GM21447 (cell line): ENCODE measurements around the gene ERH.
"Not testable (repeated sequence)": the region's sequence is repeated elsewhere in the genome, so short reads cannot be mapped to it uniquely, and the experiment has no call there.

Experiments used
- ATAC-seq: cut with Tn5 transposase; IDR thresholded peaks from one replicate; pipeline ENCODE4 v1.9.1; 2021; ENCODE audit not compliant: unreplicated experiment

ERH gene

DNA sequence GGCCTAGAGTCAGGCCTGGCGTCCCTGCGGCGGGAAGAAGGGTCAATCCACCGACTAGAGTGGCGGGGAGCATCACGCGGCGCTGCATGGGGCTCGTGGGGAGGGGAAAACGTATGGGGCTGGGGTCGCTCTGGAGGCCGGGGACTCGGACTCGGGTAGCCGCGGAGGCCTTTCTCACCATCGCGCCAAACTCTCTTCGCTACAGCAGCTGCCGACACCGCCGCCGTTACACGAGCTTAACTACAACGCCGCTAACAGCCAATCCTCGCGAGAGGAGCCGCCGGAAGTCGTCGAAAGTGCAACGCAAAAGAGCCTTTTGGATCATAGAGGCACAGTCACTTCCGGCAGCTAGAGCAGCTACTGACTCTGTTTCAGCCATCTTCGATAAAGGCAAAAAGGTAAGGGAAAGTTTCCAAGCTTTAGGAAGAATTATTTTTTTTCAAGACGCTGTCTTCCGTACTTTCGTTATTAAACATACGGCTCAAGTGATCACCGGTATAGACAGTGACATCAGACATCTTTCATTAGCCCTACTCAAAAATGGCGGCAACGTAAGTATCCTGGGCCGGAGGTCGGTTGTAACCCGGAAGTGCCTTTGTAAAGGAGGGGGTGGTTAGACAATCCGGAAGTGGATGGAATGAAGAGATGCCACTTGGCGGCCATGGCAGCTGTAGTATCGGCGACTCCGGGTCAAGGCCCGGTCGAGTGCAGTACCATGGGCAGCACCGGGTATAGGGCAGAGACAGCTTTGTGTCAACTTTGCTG is at the start of gene ERH, which contains the start of gene SLC39A9:
ERH (minus strand) TSS at position 247 of the 765 bp plus-strand sequence; CDS start at position 181, 66 bp downstream.
SLC39A9 (plus strand) TSS at position 640 of the 765 bp plus-strand sequence. CDS start 678 bp downstream, outside the sequence.
- peak; percentile 90 for ATAC-seq

DNA sequence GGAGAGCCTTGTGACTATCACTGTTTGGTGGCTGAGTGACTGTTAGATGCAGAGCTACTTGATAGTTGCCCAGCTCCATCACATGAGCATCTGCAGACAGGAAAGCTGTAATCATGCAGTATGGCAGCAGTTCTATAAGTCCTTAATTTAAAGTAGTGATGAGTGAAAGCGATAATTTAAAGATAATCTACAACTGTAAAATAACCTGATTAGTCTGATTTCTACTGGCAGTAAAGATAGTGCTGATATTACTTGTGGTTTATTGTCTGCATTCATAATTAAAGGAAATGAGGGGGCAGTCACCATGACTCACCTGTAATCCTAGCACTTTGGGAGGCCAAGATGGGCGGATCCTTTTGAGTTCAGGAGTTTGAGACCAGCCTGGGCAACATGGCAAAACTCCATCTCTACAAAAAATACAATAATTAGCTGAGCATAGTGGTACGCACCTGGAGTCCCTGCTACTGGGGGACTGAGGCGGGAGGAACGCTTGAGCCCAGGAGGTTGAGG is 45.3 kb upstream of the ERH start:
- ATAC-seq, result no peak

DNA sequence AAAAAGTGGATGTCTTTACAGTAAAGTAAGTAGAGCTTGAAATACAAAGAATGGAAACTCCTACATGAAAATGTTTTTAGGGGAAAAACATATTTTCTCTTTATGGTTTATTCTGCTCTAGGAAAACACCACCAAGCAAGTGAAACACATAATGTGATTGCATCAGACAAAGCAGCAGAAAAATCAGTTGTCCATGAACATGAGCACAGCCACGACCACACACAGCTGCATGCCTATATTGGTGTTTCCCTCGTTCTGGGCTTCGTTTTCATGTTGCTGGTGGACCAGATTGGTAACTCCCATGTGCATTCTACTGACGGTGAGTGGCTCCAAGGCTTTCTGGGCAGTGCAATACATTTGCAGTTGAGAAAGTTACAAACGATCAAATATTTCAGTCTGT is 43.8 kb upstream of the ERH start:
- peak; percentile 72 for ATAC-seq

DNA sequence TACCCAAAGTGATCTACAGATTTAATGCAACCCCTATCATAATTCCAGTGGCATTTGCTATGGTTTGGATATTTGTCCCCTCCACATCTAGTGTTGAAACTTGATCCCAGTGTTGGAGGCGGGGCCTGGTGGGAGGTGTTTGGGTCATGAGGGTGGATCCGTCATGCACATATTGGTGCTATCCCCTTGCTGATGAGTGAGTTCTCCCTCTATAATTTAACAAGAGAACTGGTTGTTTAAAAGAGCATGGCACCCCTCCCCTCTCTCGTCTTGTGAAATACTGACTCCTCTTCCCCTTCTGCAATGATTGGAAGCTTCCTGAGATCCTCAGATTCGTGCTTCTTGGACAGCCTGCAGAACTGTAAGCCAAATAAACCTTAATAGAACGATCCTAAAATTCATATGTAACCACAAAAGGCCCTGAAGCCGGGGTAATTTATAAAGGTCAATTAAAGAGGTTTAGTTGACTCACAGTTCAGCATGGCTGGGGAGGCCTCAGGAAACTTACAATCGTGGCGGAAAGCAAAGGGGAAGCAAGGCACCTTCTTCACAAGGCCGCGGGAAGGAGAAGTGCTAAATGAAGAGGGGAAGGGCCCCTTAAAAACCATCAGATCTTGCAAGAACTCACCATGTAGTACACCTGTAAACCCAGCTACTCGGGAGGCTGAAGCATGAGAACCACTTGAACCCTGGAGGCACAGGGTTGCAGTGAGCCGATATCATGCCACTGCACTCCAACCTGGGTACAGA is 41.6 kb upstream of the ERH start:
- ATAC-seq, result no peak

DNA sequence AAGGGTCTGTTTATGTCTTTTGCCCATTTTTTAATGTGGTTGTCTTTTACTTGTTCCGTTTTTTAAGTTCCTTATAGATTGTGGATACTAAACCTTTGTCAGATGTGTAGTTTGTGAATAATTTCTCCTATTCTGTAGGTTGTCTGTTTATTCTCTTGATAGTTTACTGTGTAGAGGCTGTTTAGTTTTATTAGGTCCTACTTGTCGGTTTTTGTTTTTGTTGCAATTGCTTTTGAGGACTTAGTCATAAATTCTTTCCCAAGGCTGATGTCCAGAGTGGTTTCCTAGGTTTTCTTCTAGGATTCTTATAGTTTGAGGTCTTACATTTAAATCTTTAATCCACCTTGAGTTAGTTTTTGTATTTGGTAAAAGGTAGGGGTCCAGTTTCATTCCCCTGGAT is 34.3 kb upstream of the ERH start:
- ATAC-seq, result no peak

DNA sequence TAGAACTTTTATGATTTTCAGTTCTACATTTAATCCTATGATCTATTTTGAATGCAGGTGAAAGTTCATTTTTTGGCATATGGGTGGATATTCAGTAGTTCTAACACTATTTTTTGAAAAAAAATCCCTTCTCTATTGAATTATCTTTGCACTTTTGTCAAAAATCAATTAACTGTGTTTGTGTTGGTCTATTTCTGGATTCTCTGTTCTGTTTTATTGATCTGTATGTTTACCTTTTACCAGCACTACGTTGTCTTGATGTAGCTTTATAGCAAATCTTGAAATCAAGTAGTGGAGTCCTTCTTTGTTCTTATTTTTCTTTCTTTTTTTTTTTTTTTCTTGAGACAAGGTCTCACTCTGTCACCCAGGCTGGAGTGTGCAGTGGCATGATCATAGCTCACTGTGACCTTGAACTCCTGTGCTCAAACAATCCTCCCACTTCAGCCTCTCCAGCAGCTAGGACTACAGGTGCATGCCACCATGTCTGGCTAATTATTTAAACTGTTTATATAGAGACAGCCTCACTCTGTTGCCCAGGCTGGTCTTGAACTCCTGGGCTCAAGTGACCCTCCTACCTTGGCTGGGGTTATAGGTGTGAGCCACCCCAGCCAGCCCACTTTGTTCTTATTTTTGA is 32.3 kb upstream of the ERH start:
- ATAC-seq, result no peak

DNA sequence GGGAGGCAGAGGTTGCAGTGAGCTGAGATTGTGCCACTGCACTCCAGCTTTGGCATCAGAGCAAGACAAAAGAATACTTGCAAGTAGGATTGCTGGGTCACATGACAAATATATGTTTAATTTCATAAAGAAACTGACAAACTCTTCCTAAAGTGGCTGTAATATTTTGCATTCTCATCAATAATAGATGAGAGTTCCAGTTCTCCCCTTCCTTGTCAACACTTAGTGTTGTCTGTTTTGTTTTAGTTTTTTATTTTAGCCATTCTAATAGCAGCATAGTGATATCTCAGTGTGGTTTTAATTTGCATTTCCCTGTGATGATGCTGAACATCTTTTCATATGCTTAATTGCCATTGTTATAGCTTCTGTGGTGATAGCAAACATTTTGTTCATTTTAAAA is 31.5 kb upstream of the ERH start:
- no peak for ATAC-seq

DNA sequence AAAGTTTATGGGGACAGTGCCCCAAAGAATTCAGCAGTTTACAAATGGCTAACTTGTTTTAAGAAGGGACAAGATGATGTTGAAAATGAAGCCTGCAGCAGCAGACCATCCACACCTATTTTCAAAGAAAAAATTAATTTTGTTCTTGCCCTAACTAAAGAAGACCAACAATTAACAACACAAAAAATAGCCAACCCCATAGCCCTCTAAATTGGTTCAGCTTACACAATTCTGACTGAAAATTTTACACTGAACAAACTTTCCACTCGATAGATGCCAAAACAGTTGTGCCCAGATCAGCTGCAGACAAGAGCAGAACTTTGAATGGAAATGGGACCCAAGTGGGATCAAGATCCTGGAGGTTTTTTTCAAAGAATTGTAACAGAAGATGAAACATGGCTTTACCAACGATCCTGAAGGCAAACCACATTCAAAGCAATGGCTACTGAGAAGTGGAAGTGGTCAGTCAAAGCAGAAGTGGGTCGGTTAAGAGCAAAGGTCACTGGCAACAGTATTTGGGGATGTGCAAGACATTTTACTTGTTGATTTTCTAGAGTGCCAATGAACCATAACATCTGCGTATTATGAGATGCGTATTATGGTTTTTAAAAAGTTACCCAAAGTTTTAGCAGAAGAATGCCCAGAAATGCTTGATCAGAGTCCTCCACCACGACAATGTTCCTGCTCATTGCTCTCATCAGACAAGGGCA is 30.3 kb upstream of the ERH start:
- peak; percentile 67 for ATAC-seq

DNA sequence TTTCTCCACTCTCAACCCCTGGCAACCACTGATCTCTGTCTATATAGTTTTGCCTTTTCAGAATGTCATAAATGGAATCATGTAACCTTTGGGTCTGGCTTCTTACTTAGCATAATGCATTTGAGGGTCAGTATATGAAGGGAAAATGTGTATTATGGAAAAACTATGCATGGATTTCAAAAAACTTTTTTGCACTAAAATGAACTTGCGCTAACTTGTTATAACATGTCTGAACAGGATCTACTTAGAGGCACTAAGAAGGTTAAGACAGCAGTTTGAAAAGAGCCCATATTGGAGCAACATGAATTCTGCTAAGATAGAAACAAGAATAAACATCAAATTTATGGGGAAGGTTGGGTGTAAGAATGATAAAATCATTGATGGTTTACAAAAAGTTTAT is 29.5 kb upstream of the ERH start:
- ATAC-seq, result no peak

DNA sequence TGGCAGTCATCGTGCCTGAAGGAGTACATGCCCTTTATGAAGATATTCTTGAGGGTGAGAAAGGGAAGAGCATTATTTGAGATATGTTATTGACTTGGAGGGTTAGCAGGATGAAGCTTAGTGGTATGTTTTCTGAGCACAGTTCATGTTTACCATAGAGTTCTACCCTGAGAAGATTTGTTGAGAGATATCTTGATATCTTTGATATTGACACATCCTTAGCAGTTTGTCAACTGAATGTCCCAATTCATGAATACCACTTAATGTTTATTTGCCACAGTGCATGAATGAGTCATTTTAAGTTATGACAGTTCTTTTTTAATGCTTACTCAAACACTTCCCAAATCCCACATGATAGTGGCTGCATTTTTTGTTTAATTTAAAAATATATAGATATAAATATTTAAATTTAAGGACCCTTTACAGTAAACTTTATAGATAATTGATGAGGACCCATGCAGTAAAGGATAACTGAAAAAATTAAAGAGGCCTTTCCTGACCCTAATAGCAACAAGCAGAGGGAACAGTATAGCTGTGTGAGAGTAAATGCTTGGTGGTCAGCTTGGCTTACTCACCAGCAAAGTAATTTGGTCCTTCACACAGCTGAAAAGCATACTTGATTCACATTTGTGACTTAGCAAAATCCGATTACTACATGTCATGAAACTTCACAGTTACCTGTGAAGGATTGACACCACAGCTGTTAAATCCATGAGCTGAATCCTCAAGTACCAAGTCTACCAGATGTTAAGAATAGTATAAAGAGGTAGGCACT is 26.2 kb upstream of the ERH start:
- no peak for ATAC-seq

DNA sequence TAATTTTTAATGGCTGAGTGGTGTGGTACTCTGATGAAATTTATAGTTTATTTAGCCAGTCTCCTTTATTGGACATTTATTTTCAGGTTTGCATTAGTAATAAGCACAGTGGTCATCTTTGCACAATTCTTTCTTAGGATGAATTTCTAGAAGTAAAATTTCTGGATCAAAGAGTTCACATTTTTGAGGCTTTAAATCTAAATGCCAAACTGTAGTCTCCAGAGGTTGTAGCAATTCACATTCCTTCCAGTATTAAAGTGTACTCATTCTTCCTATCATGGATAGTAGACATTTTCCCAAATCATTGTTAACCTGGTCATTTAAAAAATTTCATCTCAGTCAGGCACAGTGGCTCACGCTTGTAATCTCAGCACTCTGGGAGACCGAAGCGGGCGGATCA is 25.2 kb upstream of the ERH start:
- no peak for ATAC-seq

DNA sequence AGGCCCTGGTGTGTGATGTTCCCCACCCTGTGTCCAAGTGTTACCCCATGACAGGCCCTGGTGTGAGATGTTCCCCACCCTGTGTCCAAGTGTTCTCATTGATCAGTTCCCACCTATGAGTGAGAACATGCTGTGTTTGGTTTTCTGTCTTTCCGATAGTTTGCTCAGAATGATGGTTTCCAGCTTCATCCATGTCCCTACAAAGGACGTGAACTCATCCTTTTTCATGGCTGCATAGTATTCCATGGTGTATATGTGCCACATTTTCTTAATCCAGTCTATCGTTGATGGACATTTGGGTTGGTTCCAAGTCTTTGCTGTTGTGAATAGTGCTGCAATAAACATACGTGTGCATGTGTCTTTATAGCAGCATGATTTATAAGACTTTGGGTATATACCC is 18.0 kb upstream of the ERH start:
- ATAC-seq, result not testable (repeated sequence)

DNA sequence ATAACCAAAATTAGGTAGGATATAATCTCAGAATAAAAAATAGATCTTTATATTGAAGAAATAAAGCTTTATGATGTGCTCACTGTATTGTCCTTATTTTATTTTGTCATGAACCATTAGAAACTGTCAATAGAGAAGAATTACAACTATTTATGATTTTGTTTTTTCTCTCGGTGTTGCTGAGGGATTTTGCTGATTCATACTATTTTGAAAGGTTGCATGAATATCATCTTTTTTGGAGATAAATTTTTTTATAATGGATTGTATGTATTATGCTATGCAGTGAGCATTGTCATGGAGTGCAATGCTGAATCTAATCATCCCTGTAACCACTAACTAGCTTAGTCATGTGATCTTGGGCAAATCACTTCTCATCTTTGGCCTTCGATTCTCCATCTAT is 15.4 kb upstream of the ERH start:
- ATAC-seq, result no peak

DNA sequence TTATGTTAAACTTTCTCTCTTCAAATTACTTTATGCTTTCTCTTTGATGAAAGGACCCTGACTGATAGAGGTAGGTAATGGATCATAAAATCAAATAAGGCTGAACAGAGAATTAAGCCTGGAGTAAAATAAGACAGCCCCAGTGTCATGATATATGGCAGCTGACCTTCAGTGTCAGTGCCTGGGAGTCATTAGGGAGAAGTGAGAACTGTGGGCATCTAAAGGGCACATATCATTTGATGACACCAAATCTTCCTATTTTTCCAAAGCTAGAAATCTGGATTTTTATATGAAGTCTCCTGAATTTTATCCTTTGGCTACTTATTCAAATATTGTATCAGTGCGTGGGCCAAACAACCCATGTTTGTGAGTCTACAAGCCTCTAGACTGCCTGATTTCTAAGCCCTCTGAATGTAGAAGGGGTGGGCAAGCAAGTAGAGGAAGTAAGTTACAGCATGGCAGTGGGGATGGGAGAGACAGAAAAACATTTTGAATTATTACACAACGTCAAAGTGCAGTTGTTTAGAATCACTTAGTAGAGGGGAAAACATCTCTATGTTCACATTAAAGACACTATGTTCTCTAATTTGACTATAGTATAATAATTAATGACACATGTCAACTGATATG is 10.3 kb upstream of the ERH start:
- ATAC-seq, result no peak

DNA sequence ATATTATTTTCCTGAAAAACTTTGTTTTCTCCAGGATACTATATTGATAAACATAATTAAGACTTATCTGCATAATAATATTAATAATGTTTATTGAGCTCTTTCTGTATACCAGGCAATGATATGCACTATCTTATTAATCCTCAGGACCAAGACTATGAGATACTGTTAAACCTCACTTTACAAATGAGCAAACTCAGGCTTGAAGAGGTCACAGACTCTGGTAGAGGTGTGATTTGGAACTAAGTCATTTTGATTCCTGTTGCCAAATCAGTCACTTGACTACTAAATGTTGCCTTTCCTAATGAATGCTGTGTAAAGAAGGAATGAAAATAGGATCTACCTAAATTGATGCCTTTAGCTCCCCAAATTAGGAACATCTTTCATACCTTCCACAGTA is 7.7 kb upstream of the ERH start:
- no peak for ATAC-seq

DNA sequence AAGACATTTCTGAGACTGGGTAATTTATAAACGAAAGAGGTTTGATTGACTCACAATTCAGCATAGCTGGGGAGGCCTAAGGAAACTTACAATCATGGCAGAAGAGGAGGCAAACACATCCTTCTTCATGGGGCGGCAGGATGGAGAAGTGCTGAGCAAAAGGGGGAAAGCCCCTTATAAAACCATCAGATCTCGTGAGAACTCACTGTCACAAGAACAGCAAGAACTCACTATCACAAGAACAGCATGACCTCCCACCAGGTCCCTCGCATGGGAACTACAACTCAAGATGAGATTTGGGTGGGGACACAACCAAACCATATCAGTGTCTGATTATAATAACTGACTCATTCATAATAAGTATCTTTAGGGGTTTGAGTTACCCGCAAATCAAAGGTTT is 6.8 kb upstream of the ERH start:
- ATAC-seq, result no peak

DNA sequence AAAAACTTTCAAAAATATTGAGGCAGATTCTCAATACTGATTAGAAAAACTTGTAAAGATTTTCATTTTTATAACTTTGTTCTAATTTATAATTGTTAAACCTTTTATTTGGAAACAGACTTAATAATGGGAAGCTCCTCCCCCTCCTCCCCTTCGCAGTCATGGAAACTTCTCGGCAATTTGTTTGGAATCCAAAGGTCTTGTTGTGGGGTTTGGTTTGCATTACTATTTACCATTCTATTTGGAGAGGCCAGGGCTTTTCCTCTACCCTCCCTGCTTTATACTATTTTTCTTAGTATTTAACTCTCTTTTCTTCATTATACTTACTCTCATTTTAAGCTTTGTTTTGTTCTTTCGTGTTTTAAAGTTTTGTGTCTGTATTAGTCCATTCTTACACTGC is 6.4 kb upstream of the ERH start:
- ATAC-seq, result no peak

DNA sequence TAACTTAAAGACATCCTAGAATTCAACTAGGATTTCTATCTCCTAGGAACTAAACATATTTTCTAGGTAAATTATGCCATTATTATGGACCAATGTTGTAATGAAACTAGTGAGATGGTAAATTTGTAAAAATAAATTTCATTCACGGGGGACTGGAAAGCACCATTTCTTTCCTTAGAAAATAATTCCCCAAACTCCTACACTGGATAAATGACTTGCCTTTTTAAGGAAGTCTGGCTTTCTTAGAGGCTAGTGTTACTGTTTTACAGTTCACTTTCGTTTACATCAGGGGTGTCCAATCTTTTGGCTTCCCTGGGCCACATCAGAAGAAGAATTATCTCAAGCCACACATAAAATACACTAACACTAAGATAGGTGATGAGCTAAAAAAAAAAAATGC is 3.7 kb upstream of the ERH start:
- no peak for ATAC-seq

DNA sequence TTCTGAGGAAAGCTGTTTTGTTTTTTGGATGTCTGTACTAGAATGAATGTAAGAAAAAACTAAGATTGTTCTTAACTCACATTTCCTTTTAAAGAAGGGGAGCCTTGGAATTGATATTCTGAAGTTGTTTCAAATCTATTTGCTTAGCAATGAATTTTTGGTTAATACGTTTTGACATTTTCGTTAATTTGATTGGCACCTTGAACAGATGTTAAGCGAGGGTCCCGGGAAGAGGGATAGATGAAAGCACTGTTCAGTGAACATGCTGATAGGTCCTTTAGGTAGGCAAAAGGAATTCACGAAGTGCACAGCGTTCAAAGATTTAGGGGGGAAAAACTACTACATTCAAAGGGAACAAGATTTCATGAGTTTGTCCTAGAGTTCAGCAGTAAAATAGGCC is 2.1 kb upstream of the ERH start:
- ATAC-seq, result no peak

DNA sequence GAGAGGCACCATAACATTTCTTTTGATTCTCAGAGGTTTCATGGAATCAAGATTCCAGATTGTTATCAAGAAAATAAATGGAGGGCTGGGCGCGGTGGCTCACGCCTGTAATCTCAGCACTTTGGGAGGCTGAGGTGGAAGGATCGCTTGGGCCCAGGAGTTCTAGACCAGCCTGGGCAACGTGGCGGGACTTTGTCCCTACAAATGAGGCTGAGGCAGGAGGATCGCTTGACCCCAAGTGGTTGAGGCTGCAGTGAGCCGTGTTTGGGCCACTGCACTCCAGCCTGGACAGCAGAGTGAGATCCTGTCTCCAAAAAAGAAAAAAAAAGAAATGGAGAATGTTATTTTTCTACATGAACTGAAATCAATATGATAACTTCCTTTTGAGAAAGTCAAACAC is 1.7 kb upstream of the ERH start:
- ATAC-seq, result no peak
